HepG2 (cell line): Measurements from ENCODE around the gene CDK12. TPM values are rescaled to one million over a fixed set of nuclear protein-coding genes. Genes with fewer than 3 reads are reported as not detected.

Experiments used
- ARID3A ChIP-seq: IDR thresholded peaks from 2 replicates; pipeline ENCODE4 v1.6.1; 2012; ENCODE audit warnings: low read depth, low read length, improper control_type of control experiment
- ARNT2 ChIP-seq: sonication (generic); formaldehyde crosslinking; IDR thresholded peaks from 2 replicates; pipeline ENCODE4 v1.8.0; 2022; ENCODE audit warnings: mild to moderate bottlenecking, low read depth, missing genetic modification reagents, moderate library complexity
- HNF1B ChIP-seq: sonication (generic); formaldehyde crosslinking; IDR thresholded peaks from 2 replicates; pipeline ENCODE4 v1.5.1; 2020; ENCODE audit warnings: mild to moderate bottlenecking, moderate library complexity, missing genetic modification reagents
- KDM2A ChIP-seq: sonication (generic); formaldehyde crosslinking; IDR thresholded peaks from 2 replicates; pipeline ENCODE4 v1.4.0; 2020; ENCODE audit warnings: low read depth, missing genetic modification reagents, borderline replicate concordance
- MBD4 ChIP-seq: IDR thresholded peaks from 2 replicates; pipeline ENCODE4 v1.6.1; 2012; ENCODE audit warnings: low read length, inconsistent platforms, borderline replicate concordance
- NFE2 ChIP-seq: sonication (generic); formaldehyde crosslinking; IDR thresholded peaks from 2 replicates; pipeline ENCODE4 v1.4.0; 2020; ENCODE audit warnings: missing genetic modification reagents
- NFE2L1 ChIP-seq: sonication (generic); formaldehyde crosslinking; IDR thresholded peaks from 2 replicates; pipeline ENCODE4 v1.4.0; 2020; ENCODE audit warnings: missing genetic modification reagents, mild to moderate bottlenecking, borderline replicate concordance
- NONO ChIP-seq, 2 experiments: fragments of 450-650 bp in 1 of 2; sonication (generic) in 1 of 2; formaldehyde crosslinking in 1 of 2; IDR thresholded peaks in 1 of 2; conservative IDR thresholded peaks in 1 of 2; 2 replicates each; pipeline versions ENCODE4 v1.6.1 to v1.8.0; 2017 to 2022; ENCODE audit warnings: mild to moderate bottlenecking in 1 of 2, missing genetic modification reagents in 1 of 2, moderate library complexity in 1 of 2
- PRDM4 ChIP-seq: sonication (generic); formaldehyde crosslinking; IDR thresholded peaks from 2 replicates; pipeline ENCODE4 v1.9.0; 2021; ENCODE audit warnings: missing genetic modification reagents, borderline replicate concordance
- PRPF4 ChIP-seq: fragments of 200-400 bp; formaldehyde crosslinking; IDR thresholded peaks from 2 replicates; pipeline ENCODE4 v1.6.1; 2016; ENCODE audit warnings: low read length, low read depth; ENCODE audit not compliant: poor library complexity, severe bottlenecking
- SIN3B ChIP-seq: fragments of 150-350 bp; IDR thresholded peaks from 2 replicates; pipeline ENCODE4 v1.6.1; 2014; ENCODE audit warnings: low read length
- SMAD3 ChIP-seq: sonication (generic); formaldehyde crosslinking; IDR thresholded peaks from 2 replicates; pipeline ENCODE4 v1.4.0; 2020; ENCODE audit warnings: missing genetic modification reagents
- SMYD3 ChIP-seq: sonication (generic); formaldehyde crosslinking; IDR thresholded peaks from 2 replicates; pipeline ENCODE4 v1.8.1; 2023; ENCODE audit warnings: mild to moderate bottlenecking, missing genetic modification reagents
- THAP9 ChIP-seq: sonication (generic); formaldehyde crosslinking; IDR thresholded peaks from 2 replicates; pipeline ENCODE4; 2020; ENCODE audit warnings: missing genetic modification reagents, mild to moderate bottlenecking, borderline replicate concordance
- ZBTB33 ChIP-seq: sonication (generic); formaldehyde crosslinking; IDR thresholded peaks from 2 replicates; pipeline ENCODE4 v1.4.0; 2020; ENCODE audit warnings: missing genetic modification reagents
- ZFP82 ChIP-seq: sonication (generic); formaldehyde crosslinking; IDR thresholded peaks from 2 replicates; pipeline ENCODE4 v1.5.1; 2020; ENCODE audit warnings: mild to moderate bottlenecking, missing genetic modification reagents, borderline replicate concordance
- ZIK1 ChIP-seq: sonication (generic); formaldehyde crosslinking; IDR thresholded peaks from 2 replicates; pipeline ENCODE4 v1.5.0; 2020; ENCODE audit warnings: mild to moderate bottlenecking, low read depth, missing genetic modification reagents, borderline replicate concordance
- polyA plus RNA-seq, 8 experiments: library from polyadenylated mRNA; depleted of rRNA in 3 of 8; stranded (reverse) in 7 of 8; unstranded in 1 of 8; fragments of >200 nt; fragmentation: Illumina TruSeq in 4 of 8; extraction: Trizol in 4 of 8; gene quantifications; 2 replicates each; pipeline versions ENCODE4 v1.2.1 to v1.2.3, GENCODE V29; 2011 to 2016; ENCODE audit warnings: low read depth in 4 of 8, missing spikeins in 1 of 8, mixed read lengths in 1 of 8; ENCODE audit not compliant: insufficient read depth in 1 of 8
- total RNA-seq, 5 experiments: library from RNA; depleted of rRNA; stranded (reverse); fragments of >200 nt; fragmentation: Illumina TruSeq; extraction: Trizol; gene quantifications; 2 replicates each; pipeline ENCODE4 v1.2.3, GENCODE V29; 2016; ENCODE audit warnings: low read depth in 1 of 5

The CDK12 gene
- total and polyA plus RNA-seq, 2 of the 13 experiments (the other 11 are each of a cell fraction or from before 2014, with no cell fraction given), result 24.0 to 88.6 TPM

- TF ChIP-seq ARID3A, result 0 out of 2 replicates have a peak, but pooled peaks have one; percentile 23
- TF ChIP-seq PRPF4, result no peak
- no peak for TF ChIP-seq ARNT2 (CRISPR knock-in tag)
- TF ChIP-seq NFE2 (CRISPR knock-in tag), result no peak
- no peak for TF ChIP-seq SIN3B
- TF ChIP-seq SMAD3 (CRISPR knock-in tag), result peak; percentile 44; the same call in 1 of the 2 replicates
- no peak for TF ChIP-seq ZFP82 (CRISPR knock-in tag)
- no peak for TF ChIP-seq NFE2L1
- TF ChIP-seq HNF1B (CRISPR knock-in tag), result peak; percentile 68; the same call in 1 of the 2 replicates
- no peak for TF ChIP-seq ZIK1
- no peak for TF ChIP-seq SMYD3 (CRISPR knock-in tag)
- TF ChIP-seq THAP9 (CRISPR knock-in tag), result 0 out of 2 replicates have a peak, but pooled peaks have one; percentile 33
- no peak for TF ChIP-seq ZBTB33 (CRISPR knock-in tag)
- no peak for TF ChIP-seq PRDM4 (CRISPR knock-in tag)
- no peak for TF ChIP-seq MBD4
- no peak for TF ChIP-seq NONO (IDR thresholded peaks at IDR 0.05)
- no peak for TF ChIP-seq NONO (CRISPR knock-in tag; conservative IDR thresholded peaks at IDR 0.05)
- TF ChIP-seq KDM2A (CRISPR knock-in tag), result no peak; the same call in 1 of the 2 replicates
Measured at GRCh38 chr17:39547713-39548478, 86.6 kb downstream of the CDK12 start (continued).
